ENCODE measurements around the gene NAA15.

DNA sequence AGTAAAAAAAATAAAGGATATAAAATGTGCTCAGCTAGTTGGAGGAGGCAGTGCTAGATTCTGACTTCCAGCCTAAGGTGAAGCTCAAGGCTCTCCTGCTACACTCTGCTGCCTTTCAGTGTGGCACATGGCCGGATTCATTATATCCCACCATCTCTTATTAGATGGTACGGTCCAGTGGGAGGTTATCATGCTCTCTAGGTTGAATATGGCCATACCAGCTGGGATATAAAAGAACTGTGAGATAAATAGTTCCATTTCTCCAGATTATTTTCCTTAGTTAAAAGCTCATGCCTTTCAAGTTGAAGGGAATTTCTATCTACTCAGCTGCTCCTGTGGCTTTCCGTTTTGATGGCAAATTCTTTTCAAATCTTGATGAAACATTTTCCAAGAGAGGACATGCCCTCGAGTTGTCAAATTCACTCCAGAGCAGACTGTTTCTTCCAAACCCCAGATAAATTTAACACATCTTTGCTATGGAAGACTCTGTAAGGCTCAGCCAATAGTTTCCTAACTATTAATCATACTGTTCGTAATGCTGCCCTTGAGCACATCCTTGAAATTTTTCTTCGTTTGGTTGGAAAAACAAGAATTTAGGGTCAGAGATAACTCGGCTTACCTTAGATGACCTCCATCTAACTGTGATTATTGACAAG lies 19.1 kb upstream of the NAA15 start:
- TF ChIP-seq POLR2A (IDR thresholded peaks at IDR 0.05; ENCODE audit: low read length) (no peak), GATA1 (IDR thresholded peaks at IDR 0.05; ENCODE audit: low read depth, low read length) (no peak)

All from erythroblast (primary cell).